ENCODE results near the gene PRSS53. TPM values are rescaled to one million over a fixed set of nuclear protein-coding genes. Genes with fewer than 3 reads are reported as not detected.
A peak's percentile ranks its signal among the peaks of the same experiment; 100 is the strongest.

PRSS53 gene
- polyA plus RNA-seq, 1 of the 3 experiments (the other 2 are of a cell fraction): 3.1 TPM

DNA sequence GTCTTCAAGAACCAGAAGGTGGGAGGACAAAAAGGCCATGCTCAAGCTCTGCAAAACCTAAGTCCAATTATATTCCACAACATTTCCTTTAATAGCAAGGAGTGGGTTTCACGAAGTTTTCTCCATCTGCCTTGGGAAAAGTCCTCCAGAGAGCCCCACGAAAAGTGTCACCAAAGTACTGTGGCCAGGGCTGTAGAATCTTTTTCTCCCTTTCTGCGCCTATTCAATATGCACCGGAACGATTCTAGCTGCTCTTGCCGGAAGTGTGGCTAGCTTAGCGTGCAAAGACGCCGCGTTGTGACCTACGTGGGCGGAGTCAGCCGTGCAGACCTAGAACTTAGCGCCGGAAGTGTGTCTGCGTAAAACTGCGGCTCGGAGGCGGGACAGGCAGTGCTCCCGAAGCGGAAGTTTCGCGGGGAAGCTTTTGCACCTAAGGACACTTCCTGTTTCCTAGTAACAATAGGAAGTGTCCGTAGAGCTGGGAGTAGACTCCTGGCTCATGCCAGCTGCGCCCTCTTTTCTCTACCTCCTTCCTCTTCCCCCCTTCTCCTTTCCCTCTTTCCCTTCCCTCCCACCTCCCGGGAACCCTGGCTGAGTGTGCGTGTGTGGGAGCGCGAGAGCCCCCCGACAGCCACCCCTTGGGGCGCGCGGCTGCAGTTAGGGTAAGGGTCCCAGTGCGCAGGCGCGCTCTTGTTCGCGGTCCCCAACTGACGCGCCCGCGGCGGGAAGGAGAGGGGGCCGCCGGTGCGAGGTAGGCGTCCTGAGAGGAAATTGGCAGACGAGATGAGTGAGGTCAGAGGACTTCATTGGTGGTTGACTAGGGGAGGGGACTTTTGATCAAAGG is 14.6 kb downstream of the PRSS53 start, which contains the start of the genes ZNF646 and ZNF668:
Gene ZNF646, plus strand, starts transcription at position 453 of the 844 bp plus-strand sequence. CDS start 1,903 bp downstream, outside the sequence.
Gene ZNF668, minus strand, starts transcription at position 271 of the 844 bp plus-strand sequence. CDS start 9,781 bp downstream, outside the sequence.
- peaks cover 89% of the 10 kb centered on the region for H3K79me2 ChIP-seq (ENCODE audit: insufficient read depth)
- H3K27me3 ChIP-seq (ENCODE audit: insufficient read depth): no peaks in the 10 kb centered on the region
- peak; percentile 92 for DNase-seq
- 0 out of 2 replicates have a peak, but pooled peaks cover 4% of the 10 kb centered on the region for H4K20me1 ChIP-seq (ENCODE audit: insufficient read depth)
- POLR2A ChIA-PET: interaction anchor here (0.6 to 2.7 kb wide), 17 partner anchors 10 to 386 kb away, joined by 3 to 22 read pairs (median 5); partner anchors contain the start of genes FUS, HSD3B7, KAT8 and PRSS53
- H3K9me3 ChIP-seq: no peaks in the 10 kb centered on the region
- peaks cover 16 to 33% of the 10 kb centered on the region in 2 experiments for H3K36me3 ChIP-seq (replicated peaks in 1 of 2; ENCODE audit: control insufficient read depth in 1 of 2, insufficient read depth in 2 of 2, low read length in 1 of 2)
- peak within 1 kb of the TSS; percentile 95 for H3K9ac ChIP-seq
- peak within 1 kb of the TSS; percentile 93 for H3K4me2 ChIP-seq
- peak within 1 kb of the TSS; percentile 83 for H2AFZ ChIP-seq (ENCODE audit: low read depth)
- peaks cover 7% of the 10 kb centered on the region for H3F3A ChIP-seq (replicated peaks; ENCODE audit: insufficient read depth)
- H3K4me3 ChIP-seq (ENCODE audit: low read depth in 2 of 2, low read length in 1 of 2): peak within 1 kb of the TSS; percentile 90 to 95
- H3K4me1 ChIP-seq (ENCODE audit: control insufficient read depth in 1 of 2, insufficient read depth in 2 of 2, low read depth in 1 of 2, low read length in 1 of 2): peaks cover 5 to 14% of the 10 kb centered on the region in 2 experiments; a peak in 3 of 4 replicates
- H3K27ac ChIP-seq (ENCODE audit: low read depth in 2 of 2, low read length in 1 of 2): peak within 1 kb of the TSS; percentile 94 to 95
- WGBS (ENCODE audit: low lambda C conversion rate): under 1% methylated on average over 48 of the region's 48 CpGs
- CTCF ChIA-PET: interaction anchor here (1.5 to 4.3 kb wide), 4 partner anchors 47 to 120 kb away, joined by 6 to 19 read pairs (median 6); partner anchors contain the start of gene HSD3B7
- H3K9me2 ChIP-seq: no peaks in the 10 kb centered on the region
- TF ChIP-seq POLR2AphosphoS5 (IDR thresholded peaks at IDR 0.05; ENCODE audit: low read depth, low read length) (peak; percentile 94), SIN3A (IDR thresholded peaks at IDR 0.05; ENCODE audit: borderline replicate concordance, low read depth, low read length) (peak; percentile 91; the same call in 1 of the 2 replicates), EP300 (IDR thresholded peaks at IDR 0.05; ENCODE audit: borderline replicate concordance in 1 of 2, low read depth in 1 of 2, low read length in 1 of 2) (peak in 1 of 2 experiments; percentile 13; a peak in 1 of 4 replicates), TAF1 (IDR thresholded peaks at IDR 0.05; ENCODE audit: borderline replicate concordance, low read depth, low read length) (peak; percentile 75; the same call in 1 of the 2 replicates), RAD21 (IDR thresholded peaks at IDR 0.05; ENCODE audit: low read length) (no peak; the same call in 1 of the 2 replicates), JUND (IDR thresholded peaks at IDR 0.05) (no peak), YY1 (IDR thresholded peaks at IDR 0.05; ENCODE audit: low read depth) (peak; percentile 23; the same call in 1 of the 2 replicates), GABPA (IDR thresholded peaks at IDR 0.05; ENCODE audit: low read depth) (peak; percentile 99), MXI1 (IDR thresholded peaks at IDR 0.05; ENCODE audit: low read depth, low read length) (peak; percentile 86), ELF1 (IDR thresholded peaks at IDR 0.05) (peak; percentile 96), CHD2 (IDR thresholded peaks at IDR 0.05; ENCODE audit: low read length, partially characterized antibody) (peak; percentile 89), MEF2A (IDR thresholded peaks at IDR 0.05; ENCODE audit: borderline replicate concordance, low read depth) (no peak), SMC3 (IDR thresholded peaks at IDR 0.05; ENCODE audit: low read depth, low read length) (no peak), NRF1 (IDR thresholded peaks at IDR 0.05; ENCODE audit: low read depth, low read length) (peak; percentile 55), NFIC (IDR thresholded peaks at IDR 0.05; ENCODE audit: borderline replicate concordance) (0 out of 2 replicates have a peak, but pooled peaks have one; percentile 14), FOXM1 (IDR thresholded peaks at IDR 0.05; ENCODE audit: low read depth) (no peak), FOXJ3 (CRISPR knock-in tag; IDR thresholded peaks at IDR 0.05) (no peak), FOSL2 (IDR thresholded peaks at IDR 0.05; ENCODE audit: borderline replicate concordance, low read depth) (peak; percentile 6; the same call in 1 of the 2 replicates)
- TF ChIP-seq, protein P1, sequence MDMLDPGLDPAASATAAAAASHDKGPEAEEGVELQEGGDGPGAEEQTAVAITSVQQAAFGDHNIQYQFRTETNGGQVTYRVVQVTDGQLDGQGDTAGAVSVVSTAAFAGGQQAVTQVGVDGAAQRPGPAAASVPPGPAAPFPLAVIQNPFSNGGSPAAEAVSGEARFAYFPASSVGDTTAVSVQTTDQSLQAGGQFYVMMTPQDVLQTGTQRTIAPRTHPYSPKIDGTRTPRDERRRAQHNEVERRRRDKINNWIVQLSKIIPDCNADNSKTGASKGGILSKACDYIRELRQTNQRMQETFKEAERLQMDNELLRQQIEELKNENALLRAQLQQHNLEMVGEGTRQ (IDR thresholded peaks at IDR 0.05; ENCODE audit: borderline replicate concordance, low read depth, low read length): no peak
- TF ChIP-seq, protein P2, sequence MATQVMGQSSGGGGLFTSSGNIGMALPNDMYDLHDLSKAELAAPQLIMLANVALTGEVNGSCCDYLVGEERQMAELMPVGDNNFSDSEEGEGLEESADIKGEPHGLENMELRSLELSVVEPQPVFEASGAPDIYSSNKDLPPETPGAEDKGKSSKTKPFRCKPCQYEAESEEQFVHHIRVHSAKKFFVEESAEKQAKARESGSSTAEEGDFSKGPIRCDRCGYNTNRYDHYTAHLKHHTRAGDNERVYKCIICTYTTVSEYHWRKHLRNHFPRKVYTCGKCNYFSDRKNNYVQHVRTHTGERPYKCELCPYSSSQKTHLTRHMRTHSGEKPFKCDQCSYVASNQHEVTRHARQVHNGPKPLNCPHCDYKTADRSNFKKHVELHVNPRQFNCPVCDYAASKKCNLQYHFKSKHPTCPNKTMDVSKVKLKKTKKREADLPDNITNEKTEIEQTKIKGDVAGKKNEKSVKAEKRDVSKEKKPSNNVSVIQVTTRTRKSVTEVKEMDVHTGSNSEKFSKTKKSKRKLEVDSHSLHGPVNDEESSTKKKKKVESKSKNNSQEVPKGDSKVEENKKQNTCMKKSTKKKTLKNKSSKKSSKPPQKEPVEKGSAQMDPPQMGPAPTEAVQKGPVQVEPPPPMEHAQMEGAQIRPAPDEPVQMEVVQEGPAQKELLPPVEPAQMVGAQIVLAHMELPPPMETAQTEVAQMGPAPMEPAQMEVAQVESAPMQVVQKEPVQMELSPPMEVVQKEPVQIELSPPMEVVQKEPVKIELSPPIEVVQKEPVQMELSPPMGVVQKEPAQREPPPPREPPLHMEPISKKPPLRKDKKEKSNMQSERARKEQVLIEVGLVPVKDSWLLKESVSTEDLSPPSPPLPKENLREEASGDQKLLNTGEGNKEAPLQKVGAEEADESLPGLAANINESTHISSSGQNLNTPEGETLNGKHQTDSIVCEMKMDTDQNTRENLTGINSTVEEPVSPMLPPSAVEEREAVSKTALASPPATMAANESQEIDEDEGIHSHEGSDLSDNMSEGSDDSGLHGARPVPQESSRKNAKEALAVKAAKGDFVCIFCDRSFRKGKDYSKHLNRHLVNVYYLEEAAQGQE (IDR thresholded peaks at IDR 0.05; ENCODE audit: low read depth, low read length): no peak
- TF ChIP-seq, protein P3, sequence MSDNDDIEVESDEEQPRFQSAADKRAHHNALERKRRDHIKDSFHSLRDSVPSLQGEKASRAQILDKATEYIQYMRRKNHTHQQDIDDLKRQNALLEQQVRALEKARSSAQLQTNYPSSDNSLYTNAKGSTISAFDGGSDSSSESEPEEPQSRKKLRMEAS (IDR thresholded peaks at IDR 0.05; ENCODE audit: low read depth): peak; percentile 93
- TF ChIP-seq, protein P4, sequence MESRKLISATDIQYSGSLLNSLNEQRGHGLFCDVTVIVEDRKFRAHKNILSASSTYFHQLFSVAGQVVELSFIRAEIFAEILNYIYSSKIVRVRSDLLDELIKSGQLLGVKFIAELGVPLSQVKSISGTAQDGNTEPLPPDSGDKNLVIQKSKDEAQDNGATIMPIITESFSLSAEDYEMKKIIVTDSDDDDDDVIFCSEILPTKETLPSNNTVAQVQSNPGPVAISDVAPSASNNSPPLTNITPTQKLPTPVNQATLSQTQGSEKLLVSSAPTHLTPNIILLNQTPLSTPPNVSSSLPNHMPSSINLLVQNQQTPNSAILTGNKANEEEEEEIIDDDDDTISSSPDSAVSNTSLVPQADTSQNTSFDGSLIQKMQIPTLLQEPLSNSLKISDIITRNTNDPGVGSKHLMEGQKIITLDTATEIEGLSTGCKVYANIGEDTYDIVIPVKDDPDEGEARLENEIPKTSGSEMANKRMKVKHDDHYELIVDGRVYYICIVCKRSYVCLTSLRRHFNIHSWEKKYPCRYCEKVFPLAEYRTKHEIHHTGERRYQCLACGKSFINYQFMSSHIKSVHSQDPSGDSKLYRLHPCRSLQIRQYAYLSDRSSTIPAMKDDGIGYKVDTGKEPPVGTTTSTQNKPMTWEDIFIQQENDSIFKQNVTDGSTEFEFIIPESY (IDR thresholded peaks at IDR 0.05; ENCODE audit: borderline replicate concordance, low read depth): peak; percentile 47; the same call in 1 of the 2 replicates
- TF ChIP-seq, protein P5, sequence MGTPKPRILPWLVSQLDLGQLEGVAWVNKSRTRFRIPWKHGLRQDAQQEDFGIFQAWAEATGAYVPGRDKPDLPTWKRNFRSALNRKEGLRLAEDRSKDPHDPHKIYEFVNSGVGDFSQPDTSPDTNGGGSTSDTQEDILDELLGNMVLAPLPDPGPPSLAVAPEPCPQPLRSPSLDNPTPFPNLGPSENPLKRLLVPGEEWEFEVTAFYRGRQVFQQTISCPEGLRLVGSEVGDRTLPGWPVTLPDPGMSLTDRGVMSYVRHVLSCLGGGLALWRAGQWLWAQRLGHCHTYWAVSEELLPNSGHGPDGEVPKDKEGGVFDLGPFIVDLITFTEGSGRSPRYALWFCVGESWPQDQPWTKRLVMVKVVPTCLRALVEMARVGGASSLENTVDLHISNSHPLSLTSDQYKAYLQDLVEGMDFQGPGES (IDR thresholded peaks at IDR 0.05; ENCODE audit: low read depth, low read length): no peak
